Karpas-422 (cell line): ENCODE data around the gene FAIM. TPM values are rescaled to one million over a fixed set of nuclear protein-coding genes. Genes with fewer than 3 reads are reported as not detected.
"Not testable (repeated sequence)": the region's sequence is repeated elsewhere in the genome, so short reads cannot be mapped to it uniquely, and the experiment has no call there.

ENCODE experiments used
- DNase-seq: peaks from one replicate; pipeline ENCODE4 v3.0.0-alpha.2; 2015
- H2AFZ ChIP-seq: fragments of 200-600 bp; sonication (generic); 2 replicates; pipeline ENCODE4 v1.6.1; 2014; ENCODE audit warnings: antibody characterized with exemption, low read length, mixed read lengths
- H3K27ac ChIP-seq: fragments of 200-600 bp; sonication (generic); 2 replicates; pipeline ENCODE4 v1.5.1; 2014; ENCODE audit warnings: mild to moderate bottlenecking, low read length, moderate library complexity
- H3K27me3 ChIP-seq: fragments of 200-600 bp; sonication (generic); 2 replicates; pipeline ENCODE4 v1.6.1; 2014; ENCODE audit warnings: low read length, mixed read lengths
- H3K36me3 ChIP-seq: fragments of 200-600 bp; sonication (generic); 2 replicates; pipeline ENCODE4 v1.6.1; 2014; ENCODE audit warnings: low read length, mixed read lengths; ENCODE audit not compliant: insufficient read depth
- H3K4me1 ChIP-seq: fragments of 200-600 bp; sonication (generic); 2 replicates; pipeline ENCODE4 v1.6.1; 2014; ENCODE audit warnings: mild to moderate bottlenecking, low read length, mixed read lengths
- H3K4me2 ChIP-seq: fragments of 200-600 bp; sonication (generic); 2 replicates; pipeline ENCODE4 v1.6.1; 2014; ENCODE audit warnings: low read length, low read depth, mild to moderate bottlenecking; ENCODE audit not compliant: poor library complexity, severe bottlenecking
- H3K4me3 ChIP-seq: fragments of 200-600 bp; sonication (generic); 2 replicates; pipeline ENCODE4 v1.5.1; 2014; ENCODE audit warnings: mild to moderate bottlenecking, antibody characterized with exemption, low read length, mixed read lengths
- H3K79me2 ChIP-seq: fragments of 200-600 bp; sonication (generic); 2 replicates; pipeline ENCODE4 v1.6.1; 2014; ENCODE audit warnings: mild to moderate bottlenecking, low read length, mixed read lengths
- H3K9ac ChIP-seq: fragments of 200-600 bp; sonication (generic); 2 replicates; pipeline ENCODE4 v1.6.0; 2014; ENCODE audit warnings: low read length
- H3K9me2 ChIP-seq: fragments of 200-600 bp; sonication (generic), shearing (Covaris generic); replicated peaks from 2 replicates; pipeline ENCODE4 v1.6.0; 2014; ENCODE audit warnings: mild to moderate bottlenecking, low read length, moderate library complexity; ENCODE audit not compliant: insufficient read depth
- H3K9me3 ChIP-seq: fragments of 300-700, 200-600 bp; sonication (generic); 2 replicates; pipeline ENCODE4 v1.6.1; 2014; ENCODE audit warnings: low read length, mixed read lengths
- H4K20me1 ChIP-seq: fragments of 200-600 bp; sonication (generic); 2 replicates; pipeline ENCODE4 v1.6.1; 2014; ENCODE audit warnings: mild to moderate bottlenecking, antibody characterized with exemption, low read length, low read depth; ENCODE audit not compliant: insufficient read depth
- total RNA-seq: library from RNA; depleted of rRNA; stranded (reverse); fragments of >200 nt; shearing (Covaris generic); gene quantifications from 2 replicates; pipeline ENCODE4 v1.2.3, GENCODE V29; 2014; ENCODE audit warnings: low replicate concordance

The FAIM gene
- total RNA-seq, 1 experiment from 2014 or later = 39.2 TPM

DNA sequence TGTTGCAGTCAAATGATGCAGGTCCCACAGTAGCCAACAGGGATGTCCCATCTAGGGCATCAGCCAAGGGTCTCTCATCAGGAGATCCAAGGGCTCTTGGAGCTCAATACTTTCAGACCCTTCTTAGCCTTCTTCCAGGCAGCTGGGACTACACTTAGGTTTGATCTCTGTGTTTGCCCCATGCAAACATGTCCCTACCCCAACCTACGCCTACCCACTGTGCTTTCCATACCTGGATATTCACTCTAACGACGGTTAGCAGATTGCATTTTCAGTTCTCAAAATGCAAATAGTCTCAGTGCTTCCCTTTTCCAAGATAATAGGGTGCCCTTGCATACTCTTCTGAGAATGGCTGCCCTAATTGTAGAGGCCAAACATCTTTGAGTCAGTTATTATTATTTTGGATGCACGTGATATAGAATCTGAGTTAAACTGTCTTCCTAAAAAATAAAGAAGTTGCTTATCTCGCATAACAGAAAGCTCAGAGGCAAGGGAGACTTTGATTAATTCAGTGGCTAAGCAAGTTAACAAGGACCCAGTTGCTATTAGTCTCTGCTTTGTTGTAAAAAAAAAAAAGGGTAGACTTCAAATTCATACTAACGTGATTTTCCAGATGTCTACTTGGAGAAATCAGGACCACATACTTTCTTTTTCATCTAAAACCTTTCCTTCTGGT, 13.5 kb upstream of the FAIM start:
- Histone ChIP-seq H3K9me2 (no peaks in the 10 kb centered on the region), H3K27ac (peak overlapping the region; percentile 88), H3K4me1 (peaks cover 32% of the 10 kb centered on the region), H3K4me3 (peak overlapping the region; percentile 71; the same call in 1 of the 2 replicates), H3K9ac (peak overlapping the region; percentile 75), H3K4me2 (peak overlapping the region; percentile 84), H3K9me3 (no peaks in the 10 kb centered on the region), H4K20me1 (no peaks in the 10 kb centered on the region), H3K36me3 (no peaks in the 10 kb centered on the region), H2AFZ (peak overlapping the region; percentile 96), H3K27me3 (no peaks in the 10 kb centered on the region), H3K79me2 (peaks cover 23% of the 10 kb centered on the region)
- no peak for DNase-seq

DNA sequence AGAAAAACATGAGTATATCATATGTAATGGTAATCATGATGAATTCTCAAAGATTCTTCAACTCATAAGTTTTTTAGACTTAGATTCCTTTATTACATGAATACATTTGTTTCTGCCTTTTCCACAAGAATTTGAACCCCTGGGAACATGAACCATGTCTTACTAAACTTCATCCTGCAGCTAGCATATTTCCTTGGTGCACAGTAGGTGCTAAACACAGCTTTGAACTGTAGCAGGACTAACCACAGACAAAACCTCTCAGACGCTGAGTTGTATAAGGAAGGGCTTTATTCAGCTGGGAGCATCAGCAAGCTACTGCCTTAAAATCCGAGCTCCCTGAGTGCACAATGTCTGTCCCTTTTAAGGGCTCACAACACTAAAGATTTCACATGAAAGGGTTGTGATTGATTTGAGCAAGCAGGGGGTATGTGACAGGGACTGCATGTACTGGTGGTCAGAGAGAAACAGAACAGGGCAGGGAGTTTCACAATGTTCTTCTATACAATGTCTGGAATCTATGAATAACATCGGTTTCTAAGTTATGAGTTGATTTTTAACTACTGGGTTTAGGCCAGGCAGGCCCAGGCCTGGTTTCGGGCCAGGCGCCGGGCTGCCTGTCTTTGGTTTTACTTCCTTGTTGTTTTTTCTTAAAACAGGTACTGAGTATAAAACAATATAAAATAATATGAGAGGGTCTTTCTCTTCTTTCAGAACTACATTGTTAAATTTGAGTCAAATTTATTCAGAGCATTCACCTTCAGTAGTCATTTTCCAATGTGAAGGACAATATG, 11.2 kb upstream of the FAIM start:
- H3K4me2 ChIP-seq, H3K36me3 ChIP-seq, H3K9me3 ChIP-seq, H4K20me1 ChIP-seq, DNase-seq, H3K9me2 ChIP-seq, H3K9ac ChIP-seq, H3K27ac ChIP-seq, H3K4me3 ChIP-seq, H3K27me3 ChIP-seq: not testable (repeated sequence)
- peaks cover 14% of the 10 kb centered on the region for H3K79me2 ChIP-seq
- H3K4me1 ChIP-seq = peaks cover 23% of the 10 kb centered on the region
- peak overlapping the region; percentile 80; the same call in 1 of the 2 replicates for H2AFZ ChIP-seq

DNA sequence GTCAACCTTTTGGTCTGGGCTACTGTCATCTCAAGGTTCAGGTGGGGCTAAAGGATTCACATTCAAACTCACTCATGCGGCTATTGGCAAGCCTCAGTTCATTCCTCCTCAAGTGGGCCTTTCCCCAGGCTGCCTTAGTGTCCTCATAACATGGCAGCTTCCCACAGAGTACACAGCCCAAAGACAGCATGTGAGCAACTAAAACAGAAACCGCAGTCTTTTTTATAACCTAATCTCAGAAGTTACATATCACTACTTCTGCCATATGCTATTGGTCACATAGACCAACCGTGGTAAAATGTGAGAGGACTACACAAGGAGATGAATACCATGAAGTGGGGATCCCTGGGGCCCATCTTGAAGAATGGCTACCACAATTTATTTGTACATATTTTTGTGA, 10.0 kb upstream of the FAIM start:
- Histone ChIP-seq H3K4me1 (peaks cover 16% of the 10 kb centered on the region), H3K4me3 (no peak overlapping the region), H3K4me2 (no peak overlapping the region), H3K79me2 (peaks cover 3% of the 10 kb centered on the region; the same call in 1 of the 2 replicates), H3K36me3 (no peaks in the 10 kb centered on the region), H3K9ac (no peak overlapping the region), H2AFZ (no peak overlapping the region), H3K9me2 (no peaks in the 10 kb centered on the region), H3K27me3 (no peaks in the 10 kb centered on the region), H3K9me3 (no peaks in the 10 kb centered on the region), H4K20me1 (no peaks in the 10 kb centered on the region), H3K27ac (no peak overlapping the region)
- no peak for DNase-seq

DNA sequence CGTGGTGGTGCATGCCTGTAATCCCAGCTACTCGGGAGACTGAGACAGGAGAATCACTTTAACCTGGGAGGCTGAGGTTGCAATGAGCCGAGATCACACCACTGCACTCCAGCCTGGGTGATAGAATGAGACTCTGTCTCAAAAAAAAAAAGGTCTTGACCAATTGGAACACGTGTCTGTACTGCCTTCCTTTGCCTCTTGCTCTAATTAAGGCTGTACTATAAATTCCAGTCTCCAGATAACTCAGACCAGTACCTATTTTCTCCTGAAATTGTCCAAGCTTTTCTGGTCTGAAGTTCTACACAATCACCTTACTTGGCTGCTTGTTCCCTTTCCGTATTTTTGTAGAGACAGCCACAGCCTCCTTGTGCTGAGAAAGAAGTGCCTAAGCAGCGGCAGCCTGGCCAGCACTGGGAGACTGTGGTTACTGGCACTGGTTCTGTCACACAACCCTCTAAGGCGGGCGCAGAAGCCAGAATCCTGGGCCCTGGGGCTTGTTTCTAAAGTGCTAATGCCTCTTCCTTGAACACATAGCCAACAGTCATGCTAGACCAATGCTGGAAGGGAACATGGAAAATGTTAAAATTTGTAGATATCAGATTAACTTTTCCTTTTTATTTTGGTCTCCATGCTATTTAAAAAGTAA, 8.3 kb upstream of the FAIM start:
- DNase-seq = no peak
- Histone ChIP-seq H3K9me2 (no peaks in the 10 kb centered on the region), H2AFZ (no peak overlapping the region)

DNA sequence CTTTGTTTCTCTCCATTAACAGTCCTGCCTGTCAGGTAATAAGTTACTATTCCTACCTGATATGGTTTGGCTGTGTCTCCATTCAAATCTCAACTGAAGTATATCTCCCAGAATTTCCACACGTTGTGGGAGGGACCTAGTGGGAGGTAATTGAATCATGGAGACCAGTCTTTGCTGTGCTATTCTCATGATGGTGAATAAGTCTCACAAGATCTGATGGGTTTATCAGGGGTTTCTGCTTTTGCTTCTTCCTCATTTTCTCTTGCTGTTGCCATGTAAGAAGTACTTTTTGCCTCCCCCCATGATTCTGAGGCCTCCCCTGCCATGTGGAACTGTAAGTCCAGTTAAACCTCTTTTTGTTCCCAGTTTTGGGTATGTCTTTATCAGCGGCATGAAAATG, 6.9 kb upstream of the FAIM start:
- not testable (repeated sequence) for H4K20me1 ChIP-seq, H3K27ac ChIP-seq, H3K4me2 ChIP-seq, H2AFZ ChIP-seq, H3K9me3 ChIP-seq, H3K27me3 ChIP-seq, DNase-seq, H3K79me2 ChIP-seq, H3K36me3 ChIP-seq, H3K9ac ChIP-seq, H3K4me1 ChIP-seq, H3K4me3 ChIP-seq, H3K9me2 ChIP-seq

More for the DNA sequence above, 8.3 kb upstream of the FAIM start:
- Histone ChIP-seq H3K79me2 (no peaks in the 10 kb centered on the region), H3K4me3 (no peak overlapping the region), H3K9me3 (no peaks in the 10 kb centered on the region), H3K36me3 (no peaks in the 10 kb centered on the region), H3K9ac (no peak overlapping the region), H3K27me3 (no peaks in the 10 kb centered on the region), H3K4me2 (no peak overlapping the region), H3K4me1 (peaks cover 8% of the 10 kb centered on the region), H4K20me1 (no peaks in the 10 kb centered on the region), H3K27ac (no peak overlapping the region)

DNA sequence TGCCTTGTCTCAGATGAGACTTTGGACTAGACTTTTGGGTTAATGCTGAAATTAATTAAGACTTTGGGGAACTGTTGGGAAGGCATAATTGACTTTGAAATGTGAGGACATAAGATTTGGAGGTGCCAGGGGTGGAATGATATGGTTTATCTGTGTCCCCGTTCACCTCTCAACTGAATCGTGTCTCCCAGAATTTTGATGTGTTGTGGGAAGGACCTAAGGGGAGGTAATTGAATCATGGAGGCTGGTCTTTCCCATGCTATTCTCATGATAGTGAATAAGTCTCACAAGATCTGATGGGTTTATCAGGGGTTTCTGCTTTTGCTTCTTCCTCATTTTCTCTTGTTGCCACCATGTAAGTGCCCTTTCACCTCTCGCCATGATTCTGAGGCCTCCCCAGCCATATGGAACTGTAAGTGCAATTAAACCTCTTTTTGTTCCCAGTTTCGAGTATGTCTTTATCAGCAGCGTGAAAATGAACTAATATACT, 4.4 kb upstream of the FAIM start:
- not testable (repeated sequence) for H4K20me1 ChIP-seq, H3K4me3 ChIP-seq, H3K27ac ChIP-seq, H3K36me3 ChIP-seq, H3K79me2 ChIP-seq, H3K9me3 ChIP-seq, H3K4me1 ChIP-seq, H3K4me2 ChIP-seq, H3K9me2 ChIP-seq, H3K9ac ChIP-seq, H2AFZ ChIP-seq, H3K27me3 ChIP-seq, DNase-seq

DNA sequence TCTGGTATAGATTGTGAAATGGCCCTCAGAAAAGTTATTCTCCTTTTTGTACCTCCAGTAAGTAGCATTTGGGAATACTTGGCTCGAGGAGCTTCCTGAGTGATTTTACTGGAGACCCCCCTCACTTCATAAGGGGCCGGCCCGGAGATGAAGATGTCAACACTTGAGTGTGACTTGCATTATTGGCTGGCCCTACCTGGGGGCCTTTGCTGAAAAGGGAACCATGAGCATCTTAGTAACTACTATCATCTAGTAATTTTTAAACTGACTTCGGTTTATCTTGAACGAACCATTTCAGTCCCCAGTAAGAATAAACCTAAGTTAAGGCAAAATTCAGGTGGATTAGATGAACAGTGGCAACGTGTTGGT, 1.3 kb downstream of the FAIM start:
- H3K9ac ChIP-seq = peak overlapping the region; percentile 96
- no peak overlapping the region for H2AFZ ChIP-seq

DNA sequence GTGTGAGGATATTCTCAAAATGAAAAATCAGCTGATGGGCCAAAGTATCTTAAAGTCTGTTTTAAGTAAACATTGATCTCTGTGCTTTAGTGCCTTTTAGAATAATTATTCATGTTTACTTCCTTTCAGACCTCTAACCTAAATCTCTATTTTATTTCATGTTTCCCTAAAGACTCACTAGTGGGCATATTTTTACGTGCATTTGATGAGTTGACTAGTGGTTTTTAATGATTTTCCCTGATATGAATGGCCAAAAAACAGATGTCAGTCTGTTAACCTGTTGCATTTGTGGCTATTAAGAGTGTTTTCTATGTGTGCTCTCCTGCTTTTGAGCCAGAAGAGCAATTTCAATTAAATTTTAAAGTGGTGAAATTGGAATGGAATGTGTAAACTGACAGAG, 6.9 kb downstream of the FAIM start:
- H3K4me3 ChIP-seq = no peak overlapping the region
- no peaks in the 10 kb centered on the region for H3K9me3 ChIP-seq
- no peak overlapping the region for H3K4me2 ChIP-seq
- no peak overlapping the region for H3K27ac ChIP-seq
- H3K9ac ChIP-seq = no peak overlapping the region
- no peaks in the 10 kb centered on the region for H4K20me1 ChIP-seq
- peaks cover 94% of the 10 kb centered on the region for H3K79me2 ChIP-seq
- DNase-seq = no peak
- peaks cover 8% of the 10 kb centered on the region; the same call in 1 of the 2 replicates for H3K36me3 ChIP-seq
- no peaks in the 10 kb centered on the region for H3K27me3 ChIP-seq
- no peak overlapping the region for H2AFZ ChIP-seq
- no peaks in the 10 kb centered on the region for H3K9me2 ChIP-seq
- H3K4me1 ChIP-seq = peaks cover 32% of the 10 kb centered on the region

More for the DNA sequence above, 1.3 kb downstream of the FAIM start:
- H3K4me1 ChIP-seq = peaks cover 32% of the 10 kb centered on the region
- H3K9me2 ChIP-seq = no peaks in the 10 kb centered on the region
- H3K4me3 ChIP-seq = peak overlapping the region; percentile 92
- H4K20me1 ChIP-seq = no peaks in the 10 kb centered on the region
- H3K27ac ChIP-seq = peak overlapping the region; percentile 87
- peak overlapping the region; percentile 76 for H3K4me2 ChIP-seq
- peaks cover 59% of the 10 kb centered on the region for H3K79me2 ChIP-seq
- DNase-seq = peak; percentile 54
- no peaks in the 10 kb centered on the region for H3K27me3 ChIP-seq
- H3K36me3 ChIP-seq = peaks cover 8% of the 10 kb centered on the region; the same call in 1 of the 2 replicates
- no peaks in the 10 kb centered on the region for H3K9me3 ChIP-seq
